Measurements from ENCODE around the gene WFIKKN1. TPM values are rescaled to one million over a fixed set of nuclear protein-coding genes. Genes with fewer than 3 reads are reported as not detected.

WFIKKN1 gene
- total and polyA plus RNA-seq, 2 of the 13 experiments (the other 11 are each of a cell fraction or from before 2014, with no cell fraction given): 1.7 to 4.9 TPM

GRCh38 chr16:630249-630814, 453 bp upstream of the WFIKKN1 start (continued):
- no peak; the same call in 1 of the 2 replicates for TF ChIP-seq ZBTB26 (CRISPR knock-in tag; IDR thresholded peaks at IDR 0.05; ENCODE audit: borderline replicate concordance)
- TF ChIP-seq DPF2 (CRISPR knock-in tag; IDR thresholded peaks at IDR 0.05; ENCODE audit: borderline replicate concordance, low read depth): 0 out of 2 replicates have a peak, but pooled peaks have one; percentile 29
- no peak for TF ChIP-seq CHCHD3 (CRISPR knock-in tag; IDR thresholded peaks at IDR 0.05)
- TF ChIP-seq TCF7L2 (IDR thresholded peaks at IDR 0.05; ENCODE audit: low read depth, low read length): no peak
- no peak for TF ChIP-seq SKIL (CRISPR knock-in tag; IDR thresholded peaks at IDR 0.05; ENCODE audit: borderline replicate concordance)
- no peak for TF ChIP-seq PTBP1 (IDR thresholded peaks at IDR 0.05; ENCODE audit: low read depth, low read length, poor library complexity, severe bottlenecking)
- no peak for TF ChIP-seq ZNF816 (CRISPR knock-in tag; IDR thresholded peaks at IDR 0.05; ENCODE audit: borderline replicate concordance)
- no peak for TF ChIP-seq GZF1 (CRISPR knock-in tag; IDR thresholded peaks at IDR 0.05)
- no peak for TF ChIP-seq ZMYM2 (CRISPR knock-in tag; IDR thresholded peaks at IDR 0.05)
- TF ChIP-seq ZNF205 (CRISPR knock-in tag; IDR thresholded peaks at IDR 0.05): no peak
- TF ChIP-seq CHD2 (IDR thresholded peaks at IDR 0.05; ENCODE audit: low read depth, low read length): no peak
- TF ChIP-seq TFAP4 (IDR thresholded peaks at IDR 0.05; ENCODE audit: borderline replicate concordance, low read depth): no peak
- TF ChIP-seq TMF1 (CRISPR knock-in tag; IDR thresholded peaks at IDR 0.05; ENCODE audit: low read depth): no peak
- TF ChIP-seq RERE (CRISPR knock-in tag; IDR thresholded peaks at IDR 0.05; ENCODE audit: low read depth): no peak
- TF ChIP-seq ZHX1 (CRISPR knock-in tag; IDR thresholded peaks at IDR 0.05; ENCODE audit: low read depth): no peak
